Spleen (tissue), 11 donors: Measurements from ENCODE around the gene KIF26B. TPM values are rescaled to one million over a fixed set of nuclear protein-coding genes. Genes with fewer than 3 reads are reported as not detected.

Experiments used
- DNase-seq: peaks from one replicate; pipeline ENCODE4 v3.0.0-alpha.2; 2020
- H3K27ac ChIP-seq, 8 donors: fragments of 200-600 bp; sonication (generic) in 7 of 8; 1 replicate in 4 of 8; 2 replicates in 4 of 8; pipeline versions ENCODE4 v1.5.0 to v1.8.0; 2016 to 2021; ENCODE audit warnings: inconsistent platforms in 4 of 8, mild to moderate bottlenecking in 4 of 8, moderate library complexity in 1 of 8
- H3K27me3 ChIP-seq, 7 donors: fragments of 200-600 bp; sonication (generic) in 6 of 7; replicated peaks in 1 of 7; 1 replicate in 4 of 7; 2 replicates in 3 of 7; pipeline versions ENCODE4 v1.5.0 to v1.8.0; 2016 to 2021; ENCODE audit warnings: inconsistent platforms in 3 of 7, mild to moderate bottlenecking in 1 of 7
- H3K36me3 ChIP-seq, 6 donors: fragments of 200-600 bp; sonication (generic) in 5 of 6; 1 replicate in 4 of 6; 2 replicates in 2 of 6; pipeline versions ENCODE4 v1.5.0 to v1.8.0; 2016 to 2021; ENCODE audit warnings: inconsistent platforms in 2 of 6
- H3K4me1 ChIP-seq, 6 donors: fragments of 200-600 bp; sonication (generic) in 5 of 6; 1 replicate in 3 of 6; 2 replicates in 3 of 6; pipeline versions ENCODE4 v1.5.0 to v1.8.0; 2016 to 2021; ENCODE audit warnings: inconsistent platforms in 3 of 6
- H3K4me3 ChIP-seq, 8 donors: fragments of 200-600 bp; sonication (generic) in 7 of 8; 1 replicate in 4 of 8; 2 replicates in 4 of 8; pipeline versions ENCODE4 v1.5.0 to v1.8.0; 2016 to 2021; ENCODE audit warnings: inconsistent platforms in 4 of 8, mild to moderate bottlenecking in 4 of 8, moderate library complexity in 2 of 8
- H3K9me3 ChIP-seq, 8 donors: fragments of 200-600 bp; sonication (generic) in 7 of 8; 1 replicate in 4 of 8; 2 replicates in 4 of 8; pipeline versions ENCODE4 v1.5.0 to v1.8.0; 2016 to 2021; ENCODE audit warnings: inconsistent platforms in 4 of 8
- POLR2A ChIP-seq, 3 donors: fragments of 450-650 bp; IDR thresholded peaks; one replicate each; pipeline ENCODE4 v1.5.1; 2017; ENCODE audit warnings: antibody characterized with exemption in 3 of 3, mild to moderate bottlenecking in 1 of 3
- POLR2AphosphoS5 ChIP-seq, 3 donors: sonication (generic); formaldehyde crosslinking; IDR thresholded peaks; one replicate each; pipeline ENCODE4 v1.5.1; 2017; ENCODE audit warnings: antibody characterized with exemption in 3 of 3
- WGBS, 5 donors: extraction: QIAGEN DNeasy Blood & Tissue Kit in 3 of 5; methylation state at CpG; one replicate each; pipeline versions ENCODE4 v1.1.5 to v1.1.7; 2013 to 2018; 5-methylcytosine and 5-hydroxymethylcytosine counted together
- intact Hi-C: fragments of 100-400 bp; cut with DNase I; formaldehyde crosslinking; loops from one replicate; pipeline ENCODE4 v1.15.0; 2023; ENCODE audit warnings: low total_unique reads
- polyA plus RNA-seq, 3 donors: library from polyadenylated mRNA; stranded (reverse); fragments of 200-250 nt; gene quantifications; one replicate each; pipeline ENCODE4 v1.2.1, GENCODE V29; 2013
- total RNA-seq, 7 donors: library from RNA; depleted of rRNA in 3 of 7; stranded (reverse); fragments of >200 nt in 3 of 7; fragmentation: NEBNext Ultra II Directional in 4 of 7; extraction: Animal tissue kit (Norgen Biotek cat#: 25700) in 4 of 7; gene quantifications; one replicate each; pipeline versions ENCODE4 v1.1.0 to v1.2.1, GENCODE V29; 2016 to 2021
- TF ChIP-seq, protein P1 (sequence below), 11 experiments: fragments of 200-600 bp in 7 of 11; fragments of 450-650 bp in 4 of 11; sonication (generic) in 4 of 11; IDR thresholded peaks in 8 of 11; conservative IDR thresholded peaks in 3 of 11; 1 replicate in 7 of 11; 2 replicates in 4 of 11; pipeline versions ENCODE4 v1.4.0 to v1.8.0; 2016 to 2021; ENCODE audit warnings: antibody characterized with exemption in 11 of 11, inconsistent platforms in 4 of 11, mild to moderate bottlenecking in 1 of 11
- donor health status: healthy with polysubstance abuse.
- donor health status: DM: no; HTN: no; CAD: no; lungs with moderate emphysema.
- donor health status: DM: no; HTN: no; CAD: no.
- donor health status: Bipolar disorder and iron deficiency.
- donor health status: healthy.
- donor health status: DM: no; HTN: no; CAD: no.
- donor health status: DM: yes; HTN: yes; CAD: no.

Gene KIF26B
- total and polyA plus RNA-seq, 10 donors = 0.07 to 4.5 (median 0.60) TPM; not detected in 1

GRCh38 chr1:245462161-245462560 lies 307.4 kb downstream of the KIF26B start:
- H3K27ac ChIP-seq = no peak overlapping the region
- DNase-seq = no peak
- no peaks in the 10 kb centered on the region for H3K9me3 ChIP-seq
- H3K36me3 ChIP-seq = no peaks in the 10 kb centered on the region
- no peak overlapping the region for H3K4me3 ChIP-seq
- intact Hi-C loops = no loop called here
- TF ChIP-seq POLR2AphosphoS5 (IDR thresholded peaks at IDR 0.05) (no peak), POLR2A (IDR thresholded peaks at IDR 0.05) (no peak)
- TF ChIP-seq, protein P1, sequence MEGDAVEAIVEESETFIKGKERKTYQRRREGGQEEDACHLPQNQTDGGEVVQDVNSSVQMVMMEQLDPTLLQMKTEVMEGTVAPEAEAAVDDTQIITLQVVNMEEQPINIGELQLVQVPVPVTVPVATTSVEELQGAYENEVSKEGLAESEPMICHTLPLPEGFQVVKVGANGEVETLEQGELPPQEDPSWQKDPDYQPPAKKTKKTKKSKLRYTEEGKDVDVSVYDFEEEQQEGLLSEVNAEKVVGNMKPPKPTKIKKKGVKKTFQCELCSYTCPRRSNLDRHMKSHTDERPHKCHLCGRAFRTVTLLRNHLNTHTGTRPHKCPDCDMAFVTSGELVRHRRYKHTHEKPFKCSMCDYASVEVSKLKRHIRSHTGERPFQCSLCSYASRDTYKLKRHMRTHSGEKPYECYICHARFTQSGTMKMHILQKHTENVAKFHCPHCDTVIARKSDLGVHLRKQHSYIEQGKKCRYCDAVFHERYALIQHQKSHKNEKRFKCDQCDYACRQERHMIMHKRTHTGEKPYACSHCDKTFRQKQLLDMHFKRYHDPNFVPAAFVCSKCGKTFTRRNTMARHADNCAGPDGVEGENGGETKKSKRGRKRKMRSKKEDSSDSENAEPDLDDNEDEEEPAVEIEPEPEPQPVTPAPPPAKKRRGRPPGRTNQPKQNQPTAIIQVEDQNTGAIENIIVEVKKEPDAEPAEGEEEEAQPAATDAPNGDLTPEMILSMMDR (IDR thresholded peaks at IDR 0.05 in 8 of 11, conservative IDR thresholded peaks at IDR 0.05 in 3 of 11) = no peak
- no peaks in the 10 kb centered on the region for H3K4me1 ChIP-seq
- peaks cover 0 to 7% (median 0%) of the 10 kb centered on the region in 7 donors for H3K27me3 ChIP-seq
- 78 to 92% (median 83%) methylated on average over 7 of the region's 7 CpGs for WGBS, 5 donors

- Histone ChIP-seq H3K9me3 (no peaks in the 10 kb centered on the region), H3K36me3 (no peaks in the 10 kb centered on the region), H3K4me1 (no peaks in the 10 kb centered on the region), H3K27ac (no peak overlapping the region), H3K4me3 (no peak overlapping the region), H3K27me3 (peaks cover 0 to 7% (median 0%) of the 10 kb centered on the region in 7 donors)
- DNase-seq = no peak
- WGBS, 5 donors = 74 to 88% (median 81%) methylated on average over 11 of the region's 11 CpGs
- TF ChIP-seq POLR2A (IDR thresholded peaks at IDR 0.05) (no peak), POLR2AphosphoS5 (IDR thresholded peaks at IDR 0.05) (no peak)
- TF ChIP-seq, protein P1 (IDR thresholded peaks at IDR 0.05 in 8 of 11, conservative IDR thresholded peaks at IDR 0.05 in 3 of 11) = no peak
- intact Hi-C loops = no loop called here
These were observed 308.8 kb downstream of the KIF26B start for GRCh38 chr1:245463392-245464165.

DNA sequence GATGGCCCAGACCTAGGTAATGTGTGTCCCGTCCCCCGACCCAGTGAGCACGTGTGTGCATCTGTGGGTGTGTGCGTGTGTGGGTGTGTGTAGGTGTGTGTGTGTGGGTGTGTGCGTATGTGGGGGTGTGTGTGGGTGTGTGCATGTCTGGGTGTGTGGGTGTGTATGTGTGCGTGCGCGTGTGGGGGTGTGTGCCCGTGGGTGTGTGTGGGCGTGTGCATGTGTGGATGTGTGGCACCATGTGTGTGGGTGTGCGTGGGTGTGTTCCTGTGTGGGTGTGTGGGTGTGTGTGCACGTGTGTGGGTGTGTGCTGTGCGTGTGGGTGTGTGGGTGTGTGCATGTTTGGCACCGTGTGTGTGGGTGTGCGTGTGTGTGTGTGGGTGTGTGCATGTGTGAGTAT lies 309.5 kb downstream of the KIF26B start:
- Histone ChIP-seq H3K4me1 (no peaks in the 10 kb centered on the region), H3K27me3 (peaks cover 0 to 7% (median 0%) of the 10 kb centered on the region in 7 donors), H3K36me3 (no peaks in the 10 kb centered on the region), H3K4me3 (no peak overlapping the region), H3K27ac (no peak overlapping the region), H3K9me3 (no peaks in the 10 kb centered on the region)
- no peak for TF ChIP-seq POLR2A (IDR thresholded peaks at IDR 0.05)
- TF ChIP-seq, protein P1 (IDR thresholded peaks at IDR 0.05 in 8 of 11, conservative IDR thresholded peaks at IDR 0.05 in 3 of 11) = no peak
- no peak for TF ChIP-seq POLR2AphosphoS5 (IDR thresholded peaks at IDR 0.05)
- DNase-seq = no peak
- intact Hi-C loops = no loop called here
- WGBS, 5 donors = 80 to 95% (median 86%) methylated on average over 14 to 15 of the region's 15 CpGs

DNA sequence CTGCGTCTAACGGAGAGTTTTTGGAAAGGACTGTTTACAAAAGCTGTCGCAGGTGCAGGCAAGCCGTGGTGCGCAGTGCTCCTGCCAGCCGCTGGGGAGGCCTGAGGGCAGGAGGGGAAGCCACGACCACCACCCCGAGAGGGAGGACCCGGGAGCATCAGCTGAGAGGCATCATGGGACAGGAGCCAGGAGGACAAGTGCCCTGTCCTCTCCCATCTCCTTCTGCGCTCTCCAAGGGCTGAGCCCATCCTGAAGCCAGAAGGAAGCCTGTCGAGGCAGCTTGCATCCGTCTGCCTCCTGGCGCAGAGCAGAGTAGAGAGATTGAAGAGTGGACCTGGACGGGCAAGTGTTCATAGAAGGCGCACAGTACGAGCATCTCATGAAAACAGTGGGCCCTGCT lies 310.9 kb downstream of the KIF26B start:
- H3K27me3 ChIP-seq = peaks cover 0 to 7% (median 0%) of the 10 kb centered on the region in 7 donors
- DNase-seq = no peak
- H3K4me1 ChIP-seq = no peaks in the 10 kb centered on the region
- 78 to 84% (median 82%) methylated on average over 16 of the region's 16 CpGs for WGBS, 5 donors
- no peaks in the 10 kb centered on the region for H3K9me3 ChIP-seq
- no peak overlapping the region for H3K4me3 ChIP-seq
- H3K36me3 ChIP-seq = no peaks in the 10 kb centered on the region
- TF ChIP-seq POLR2AphosphoS5 (IDR thresholded peaks at IDR 0.05) = no peak
- TF ChIP-seq POLR2A (IDR thresholded peaks at IDR 0.05) = no peak
- TF ChIP-seq, protein P1 (IDR thresholded peaks at IDR 0.05 in 8 of 11, conservative IDR thresholded peaks at IDR 0.05 in 3 of 11) = no peak
- intact Hi-C loops = no loop called here
- no peak overlapping the region for H3K27ac ChIP-seq
